DMS79 treated with DMSO at 0.1 percent for 48 hours (cell line): ENCODE measurements around the gene GREB1.
A peak's percentile ranks its signal among the peaks of the same experiment; 100 is the strongest.

Experiments
- DNase-seq: peaks from one replicate; lab custom pipeline; 2025; lab: John Stamatoyannopoulos, UW

Gene GREB1

DNA sequence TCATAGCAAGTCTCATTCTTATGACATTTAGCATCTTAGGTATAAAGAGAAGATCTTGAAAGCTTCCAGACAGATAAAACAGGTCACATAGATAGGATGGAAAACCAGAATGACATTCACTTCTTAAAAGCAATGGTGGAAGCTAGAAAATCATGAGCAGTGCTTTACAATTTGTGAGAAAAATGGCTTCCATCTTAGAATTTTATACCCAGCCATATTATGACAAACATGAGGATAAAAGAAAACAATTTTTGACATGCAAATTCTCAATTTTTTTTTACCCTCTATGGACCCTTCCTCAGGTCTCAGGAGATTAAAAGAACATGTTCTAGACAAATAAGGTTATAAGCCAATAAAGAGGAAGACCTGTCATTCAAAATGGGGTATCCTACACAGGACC, 129.0 kb downstream of the GREB1 start:
- no peak for DNase-seq

DNA sequence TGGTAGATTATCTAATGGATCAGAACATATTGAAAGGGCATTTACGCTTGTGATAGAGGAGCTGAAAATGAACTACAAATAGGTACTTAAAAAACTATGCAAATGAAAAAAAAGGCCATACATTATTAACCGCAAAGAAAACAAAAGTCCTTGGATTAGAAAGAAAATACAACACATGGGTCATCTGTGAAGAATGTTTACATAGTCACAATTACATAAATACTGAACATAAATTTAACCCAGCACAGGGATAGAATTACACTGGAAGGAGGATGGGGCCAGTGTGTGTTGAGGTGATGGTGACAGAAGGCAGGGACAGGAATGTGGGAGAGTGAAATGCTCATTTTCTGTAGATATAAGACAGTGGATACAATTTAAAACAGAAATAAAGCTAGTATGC, 129.6 kb downstream of the GREB1 start:
- DNase-seq = no peak

GRCh38 chr2:11665028-11665427, 131.2 kb downstream of the GREB1 start:
- no peak for DNase-seq

DNA sequence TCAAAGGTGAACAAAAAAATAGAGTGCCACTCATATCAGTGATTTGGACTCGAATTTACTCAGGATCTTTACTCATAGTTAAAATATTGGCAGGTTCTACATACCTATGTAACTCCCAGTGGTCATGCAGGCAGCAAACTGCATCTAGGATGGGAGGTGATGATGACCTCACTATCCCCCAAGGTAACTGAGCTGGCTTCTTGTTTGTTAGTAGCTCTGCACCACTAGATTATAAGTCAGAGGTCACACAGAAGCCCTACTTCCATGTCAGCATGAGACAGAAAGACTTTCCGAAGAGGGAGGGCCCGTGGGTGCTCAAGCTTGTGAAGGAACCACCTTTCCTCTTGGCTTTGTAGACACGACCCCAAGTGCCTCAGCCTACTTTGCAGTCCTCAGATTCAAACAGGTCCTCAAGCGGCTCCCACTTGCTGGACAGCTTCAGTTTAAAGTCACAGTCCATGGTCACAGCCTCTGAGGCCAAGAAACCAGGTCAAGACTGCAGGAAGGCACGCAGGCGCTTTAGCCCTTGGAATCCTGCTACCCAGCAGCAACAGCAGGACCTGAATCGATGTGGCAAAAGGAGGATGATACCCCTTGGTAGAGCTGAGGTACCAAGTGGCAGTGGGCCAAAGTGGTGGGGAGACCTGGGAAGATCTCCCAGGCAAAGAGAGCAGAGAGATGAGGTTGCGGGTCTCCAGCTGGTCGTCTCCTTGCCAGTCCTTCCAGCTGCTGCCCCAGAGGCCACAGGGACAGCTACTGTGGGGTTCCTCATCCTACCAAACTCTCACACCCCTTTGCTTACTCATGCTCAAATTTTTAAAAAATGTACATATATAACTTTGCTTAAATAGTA, 131.9 kb downstream of the GREB1 start:
- DNase-seq = no peak

DNA sequence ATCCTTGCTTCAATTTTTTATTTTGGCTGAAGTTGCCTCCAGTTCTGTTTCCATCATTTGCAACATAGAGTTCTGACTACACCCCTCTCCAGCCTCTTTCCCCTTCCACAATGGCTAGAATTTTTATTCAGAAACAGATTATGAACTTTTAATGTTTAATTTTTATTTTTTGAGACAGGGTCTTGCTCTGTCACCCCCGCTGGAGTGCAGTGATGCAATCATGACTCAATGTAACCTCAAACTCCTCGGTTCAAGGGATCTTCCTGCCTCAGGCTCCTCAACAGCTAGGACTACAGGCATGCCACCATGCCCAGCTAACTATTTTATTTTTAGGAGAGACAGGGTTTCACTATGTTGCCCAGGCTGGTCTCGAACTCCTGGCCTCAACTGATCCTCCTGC, 133.3 kb downstream of the GREB1 start:
- DNase-seq = no peak

DNA sequence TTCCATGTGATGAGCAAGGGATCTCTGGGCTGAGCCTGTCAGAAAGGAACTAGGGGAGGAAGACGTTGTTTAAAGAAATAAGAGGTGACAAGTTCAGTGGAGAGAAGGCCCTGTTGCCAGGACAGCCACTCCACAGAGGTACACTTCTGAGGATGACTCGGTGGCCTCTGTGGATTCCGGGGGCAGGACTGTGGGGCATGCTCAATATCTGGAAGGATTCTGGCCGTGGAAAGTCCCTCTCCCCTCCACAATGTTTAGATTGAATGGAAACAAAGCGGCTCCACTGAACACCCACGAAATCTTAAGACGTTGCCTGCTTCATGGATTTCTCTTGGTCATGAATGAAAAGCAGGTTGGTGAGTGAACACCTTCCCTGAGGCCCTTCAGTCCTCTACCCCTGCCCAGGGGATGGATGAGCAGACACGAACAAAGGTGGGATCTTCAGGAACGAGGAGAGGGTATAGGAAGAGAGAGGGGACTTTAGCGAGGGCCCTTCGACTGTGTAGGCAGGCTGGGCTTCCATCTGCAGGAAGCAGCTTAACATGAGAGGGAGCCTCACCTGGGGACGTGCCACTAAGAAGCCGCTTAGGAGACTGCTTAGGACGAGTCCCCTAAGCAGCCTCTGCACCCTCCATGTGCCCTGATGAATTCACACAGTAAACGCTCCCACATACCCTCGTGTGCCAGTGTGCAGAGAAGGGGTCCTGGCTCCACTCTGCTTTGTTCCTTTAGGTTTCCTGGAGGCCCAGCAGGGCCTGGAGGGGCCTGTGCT, 134.2 kb downstream of the GREB1 start:
- no peak for DNase-seq

DNA sequence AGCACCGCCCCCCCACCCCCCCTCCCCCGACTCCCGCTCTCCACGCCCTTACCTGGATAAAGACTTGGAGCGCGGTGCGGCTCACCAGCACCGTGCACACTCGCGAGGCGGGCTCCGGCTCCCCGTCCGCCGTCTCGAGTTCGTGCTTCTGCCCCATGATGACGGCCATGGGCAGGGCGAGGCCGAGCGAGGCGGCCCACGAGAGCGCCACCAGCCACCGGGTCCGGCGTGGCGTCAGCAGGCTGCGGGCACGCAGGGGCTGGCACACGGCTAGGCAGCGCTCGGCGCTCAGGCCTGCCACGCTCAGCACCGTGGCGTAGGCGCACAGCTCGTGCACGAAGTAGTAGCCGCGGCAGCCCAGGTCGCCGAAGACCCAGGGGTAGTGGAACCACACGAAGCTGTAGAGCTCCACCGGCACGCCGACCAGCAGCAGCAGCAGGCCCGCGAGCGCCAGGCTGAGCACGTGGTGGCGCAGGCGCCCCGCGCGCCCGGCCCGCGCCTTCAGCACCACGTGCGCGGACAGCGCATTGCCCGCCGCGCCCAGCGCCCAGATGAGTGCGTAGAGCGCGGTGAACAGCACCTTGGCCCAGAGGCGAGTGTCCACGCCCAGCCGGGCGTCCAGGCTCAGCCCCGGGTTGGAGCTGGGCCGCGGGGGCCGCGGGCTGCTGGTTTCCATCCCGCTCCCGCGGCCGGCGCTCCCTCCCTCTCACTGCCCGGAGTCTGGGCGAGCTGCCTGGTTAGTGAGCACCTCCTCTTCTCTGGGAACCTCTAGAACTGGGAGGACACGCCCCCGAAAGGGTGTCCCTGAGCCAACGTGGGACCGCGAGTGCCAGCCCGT, 135.8 kb downstream of the GREB1 start, which contains the start of gene NTSR2:
TSS of gene NTSR2 (minus strand) at position 742 of the 838 bp plus-strand sequence. CDS start at position 676, 66 bp downstream.
- DNase-seq = no peak

DNA sequence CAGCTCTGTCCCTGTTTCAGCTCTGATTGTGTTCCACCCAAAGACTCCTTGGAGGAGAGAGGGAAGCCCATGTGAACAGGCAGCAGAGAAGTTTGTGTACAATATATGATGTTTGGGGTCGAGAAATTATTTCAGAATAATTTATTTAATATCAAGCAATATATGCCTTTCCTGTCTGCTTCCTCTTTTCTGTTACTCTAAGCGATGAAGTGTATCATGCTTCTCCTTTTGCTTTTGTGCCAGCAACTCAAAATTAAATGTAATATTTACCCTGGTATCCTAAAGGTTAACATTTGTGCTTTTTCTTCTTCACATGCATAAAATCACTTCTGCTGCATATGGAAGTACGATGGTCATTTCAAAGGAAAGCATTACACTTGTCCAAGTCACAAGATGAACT, 138.6 kb downstream of the GREB1 start:
- DNase-seq = no peak

DNA sequence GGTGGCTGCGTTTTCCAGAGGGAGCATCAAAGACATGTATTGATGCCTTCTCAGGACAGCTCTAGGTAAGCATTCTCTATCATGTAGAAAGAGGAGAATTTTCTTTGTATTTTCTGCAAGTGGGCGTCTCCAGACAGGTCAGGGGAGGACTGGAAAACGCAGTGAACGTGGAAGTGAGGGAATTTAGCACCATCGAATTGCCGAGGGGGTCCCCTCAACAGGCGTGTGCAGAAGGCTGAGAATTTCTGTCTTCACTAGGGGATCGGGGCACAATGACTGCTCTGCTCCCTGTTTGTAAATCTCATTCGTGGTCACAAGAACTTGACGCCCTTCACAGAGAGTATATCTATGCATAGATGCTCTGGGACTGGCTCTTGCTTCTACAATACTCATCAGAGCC, 141.1 kb downstream of the GREB1 start:
- no peak for DNase-seq

GRCh38 chr2:11675423-11676112, 141.7 kb downstream of the GREB1 start:
- DNase-seq = no peak

DNA sequence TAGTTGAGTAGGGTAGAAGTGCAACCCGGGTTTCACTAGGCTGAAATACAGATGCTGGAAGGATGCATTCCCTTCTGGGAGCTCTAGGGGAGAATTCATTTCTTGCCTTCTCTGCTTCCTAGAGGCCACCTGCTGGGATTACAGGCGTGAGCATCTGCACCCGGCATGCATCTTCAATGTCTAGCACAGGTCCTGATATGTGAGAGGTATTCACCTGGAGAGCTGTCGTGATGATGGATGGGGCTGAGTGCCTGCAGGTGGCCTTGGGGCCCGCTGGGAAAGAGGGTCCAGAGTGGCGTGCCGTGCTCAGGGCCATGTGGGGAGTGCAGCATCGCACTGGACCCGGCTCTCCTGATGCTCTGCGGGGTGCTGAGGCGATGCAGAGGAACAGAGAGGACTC, 142.8 kb downstream of the GREB1 start:
- DNase-seq = peak; percentile 69

DNA sequence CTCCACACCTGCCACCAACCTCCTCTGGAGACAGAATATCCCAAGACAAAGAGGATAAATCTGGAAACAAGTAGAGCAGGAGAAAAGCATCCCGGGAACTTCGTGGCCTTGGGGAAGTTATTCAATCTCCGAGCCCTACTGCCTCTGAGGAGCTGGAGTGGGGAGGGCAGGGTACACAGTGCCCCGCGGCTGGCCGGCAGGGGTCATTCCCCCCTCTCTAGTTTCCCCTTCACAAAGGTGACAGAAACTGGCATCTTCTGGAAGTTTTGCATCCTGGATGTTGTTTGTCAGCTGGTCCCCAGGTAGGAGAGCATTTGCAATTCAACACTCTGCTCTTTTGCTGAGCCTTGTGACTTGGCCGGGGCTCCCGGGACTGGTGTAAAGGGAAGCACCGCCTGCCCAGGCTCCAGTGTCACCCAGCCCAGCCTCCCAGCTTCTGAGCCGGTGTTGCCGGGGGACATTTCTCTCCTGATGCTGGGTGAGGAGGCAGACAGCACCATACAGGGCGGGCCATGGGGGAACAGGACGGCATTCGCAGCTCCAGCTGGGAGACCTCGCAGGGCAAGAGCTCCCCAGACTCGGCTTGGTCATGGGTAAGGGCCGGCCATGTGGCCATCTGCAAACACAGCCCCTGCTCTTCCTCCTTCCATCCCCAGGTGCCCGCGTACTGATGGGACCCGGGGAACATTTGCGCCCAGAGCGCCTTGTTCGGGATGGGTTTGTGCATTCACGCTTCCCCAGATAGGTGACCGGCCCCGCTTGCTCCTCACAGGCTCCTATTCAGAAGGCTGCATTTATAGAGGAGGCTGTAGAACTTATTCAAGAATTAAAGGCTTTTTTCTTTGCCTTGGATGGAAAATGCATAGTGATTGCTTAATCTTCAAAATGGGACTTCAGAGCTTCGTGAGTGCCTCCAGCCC, 143.6 kb downstream of the GREB1 start:
- DNase-seq = peak; percentile 44

DNA sequence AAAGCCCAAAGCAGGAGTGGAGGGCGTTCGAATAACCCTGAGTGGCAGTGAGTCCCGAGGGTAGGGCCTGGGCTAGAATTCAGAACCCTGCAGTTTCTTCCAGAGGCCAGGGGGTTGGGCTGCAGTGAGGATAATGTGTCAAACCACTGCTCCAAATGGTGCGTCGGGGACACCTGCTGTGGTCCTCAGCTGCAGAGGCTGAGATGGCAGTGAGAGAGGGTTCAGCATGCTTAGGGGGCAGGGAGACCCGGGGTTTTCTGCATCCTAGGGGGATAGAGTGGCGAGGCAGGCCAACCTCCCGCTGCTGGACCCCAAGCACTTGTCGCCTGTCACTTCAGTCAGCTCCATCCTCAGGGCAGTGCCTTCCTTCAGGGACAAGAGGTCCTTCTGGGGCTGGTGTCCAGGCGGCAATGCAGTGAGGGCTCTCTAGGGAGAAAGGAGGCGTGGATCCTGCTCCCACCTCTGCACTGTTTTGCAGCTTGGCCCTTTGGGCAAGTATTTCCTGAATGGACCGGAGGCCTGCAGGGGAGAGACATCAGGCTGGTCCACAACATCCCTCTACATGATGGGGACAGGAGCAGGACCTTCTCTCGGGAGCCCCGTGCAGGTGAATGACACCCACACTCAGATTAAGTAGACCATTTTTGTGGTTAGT, 144.6 kb downstream of the GREB1 start:
- DNase-seq = peak; percentile 13

GRCh38 chr2:11679016-11679415, 145.2 kb downstream of the GREB1 start:
- no peak for DNase-seq

- DNase-seq = no peak
Measured at GRCh38 chr2:11679486-11680181, 145.8 kb downstream of the GREB1 start.

DNA sequence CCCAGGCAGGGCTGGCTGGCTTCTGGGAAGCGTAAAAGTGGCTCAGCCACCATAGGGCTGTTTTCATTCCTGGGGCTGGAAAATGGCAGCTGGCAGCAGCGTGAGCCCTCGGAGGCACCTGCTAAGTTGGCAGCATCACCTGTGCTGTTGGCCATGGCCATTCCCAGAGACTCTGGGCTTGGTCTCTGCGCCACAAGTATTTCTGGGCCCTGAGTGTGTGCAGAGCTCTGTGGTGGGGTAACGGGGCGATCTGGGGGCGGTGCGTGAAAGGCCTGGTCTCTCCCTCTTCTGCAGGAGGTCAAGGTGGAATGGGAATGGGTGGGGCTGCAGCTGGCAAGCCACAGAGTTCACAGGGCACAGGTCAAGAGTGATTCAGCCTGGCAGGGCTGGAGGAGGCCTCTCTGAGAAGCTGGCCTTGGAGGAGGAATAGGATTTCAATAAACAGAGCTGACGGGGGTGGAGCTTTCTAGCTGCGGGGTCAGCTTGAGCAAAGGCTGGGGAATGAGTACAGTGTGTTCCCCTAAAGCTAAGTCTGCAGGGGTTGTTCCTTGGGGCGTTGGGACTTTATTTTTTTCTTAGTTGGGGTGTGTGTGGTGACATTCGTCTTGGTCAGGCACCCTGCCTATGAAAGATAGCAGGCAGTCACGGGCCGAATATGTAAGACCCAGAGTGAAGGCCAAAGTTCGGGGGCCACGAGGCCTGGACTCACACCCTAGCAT, 146.5 kb downstream of the GREB1 start:
- peak; percentile 29 for DNase-seq

DNA sequence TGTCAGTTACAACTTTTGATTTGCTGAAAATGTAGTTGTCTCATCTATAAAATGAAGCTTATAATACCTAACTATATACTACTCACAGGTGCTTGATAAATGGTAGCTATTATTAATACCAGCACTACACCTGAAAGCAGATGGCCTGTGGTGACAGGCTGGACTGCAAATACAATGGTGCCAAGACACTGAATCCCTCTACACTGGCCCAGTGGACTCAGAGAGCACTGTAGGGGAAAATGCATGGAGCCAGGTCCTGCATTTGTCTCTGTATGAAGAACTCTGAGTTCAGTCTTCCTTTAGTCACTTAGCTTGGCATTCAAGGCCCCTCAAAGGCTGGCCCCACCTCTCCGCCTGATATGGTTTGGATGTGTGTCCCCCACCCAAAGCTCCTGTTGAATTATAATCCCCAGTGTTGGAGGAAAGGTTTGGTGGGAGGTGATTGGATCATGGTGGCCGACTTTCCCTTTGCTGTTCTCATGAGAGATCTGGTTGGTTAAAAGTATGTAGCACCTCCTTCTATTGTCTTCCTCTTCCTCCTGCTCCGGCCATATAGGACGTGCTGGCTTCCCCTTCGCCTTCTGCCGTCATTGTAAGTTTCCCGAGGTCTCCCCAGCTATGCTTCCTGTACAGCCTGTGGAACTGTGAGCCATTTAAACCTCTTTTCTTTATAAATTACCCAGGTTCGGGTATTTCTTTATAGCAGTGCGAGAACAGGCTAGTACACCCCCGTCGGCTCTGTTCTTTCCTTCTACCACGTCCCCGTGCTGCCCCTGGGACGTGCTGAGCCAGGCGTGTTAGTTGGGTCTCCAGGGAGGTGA, 147.3 kb downstream of the GREB1 start:
- DNase-seq = no peak
